Pons (tissue), 1 donor: Measurements from ENCODE around the gene VPS9D1.
A peak's percentile ranks its signal among the peaks of the same experiment; 100 is the strongest.
"Not testable (repeated sequence)": the region's sequence is repeated elsewhere in the genome, so short reads cannot be mapped to it uniquely, and the experiment has no call there.

Experiments used
- DNase-seq: peaks from one replicate; pipeline ENCODE4 v3.0.0-alpha.2; 2016; ENCODE audit warnings: low spot score

VPS9D1 gene

GRCh38 chr16:89709716-89710432, 10.8 kb downstream of the VPS9D1 start:
- no peak for DNase-seq

GRCh38 chr16:89709166-89709565, 11.5 kb downstream of the VPS9D1 start:
- DNase-seq, result no peak

- no peak for DNase-seq
Measured at GRCh38 chr16:89708481-89708931, 12.2 kb downstream of the VPS9D1 start.

GRCh38 chr16:89707695-89708094, 13.0 kb downstream of the VPS9D1 start:
- no peak for DNase-seq

GRCh38 chr16:89706518-89707260, 14.0 kb downstream of the VPS9D1 start:
- DNase-seq, result no peak

- no peak for DNase-seq
Measured at GRCh38 chr16:89705006-89705405, 15.7 kb downstream of the VPS9D1 start.

GRCh38 chr16:89704281-89704680, 16.4 kb downstream of the VPS9D1 start:
- no peak for DNase-seq

- peak; percentile 64 for DNase-seq
Measured at GRCh38 chr16:89701425-89702406, 19.0 kb downstream of the VPS9D1 start, which contains the start of gene SPATA2L. SPATA2L (minus strand) TSS chr16:89701705; CDS start chr16:89701232, 473 bp downstream.

GRCh38 chr16:89700649-89701424, 19.9 kb downstream of the VPS9D1 start:
- no peak for DNase-seq

- DNase-seq, result peak; percentile 98
Measured at GRCh38 chr16:89700100-89700648, 20.5 kb downstream of the VPS9D1 start.

- not testable (repeated sequence) for DNase-seq
Measured at GRCh38 chr16:89699629-89700099, 21.0 kb downstream of the VPS9D1 start.

- not testable (repeated sequence) for DNase-seq
Measured at GRCh38 chr16:89698717-89699116, 22.0 kb downstream of the VPS9D1 start.

GRCh38 chr16:89697616-89698331, 22.9 kb downstream of the VPS9D1 start:
- DNase-seq, result no peak

- DNase-seq, result no peak
Measured at GRCh38 chr16:89697161-89697615, 23.5 kb downstream of the VPS9D1 start.

GRCh38 chr16:89696670-89697128, 24.0 kb downstream of the VPS9D1 start:
- DNase-seq, result no peak

GRCh38 chr16:89695875-89696669, 24.6 kb downstream of the VPS9D1 start:
- DNase-seq, result no peak

GRCh38 chr16:89695086-89695874, 25.4 kb downstream of the VPS9D1 start:
- no peak for DNase-seq

GRCh38 chr16:89694784-89695085, 26.0 kb downstream of the VPS9D1 start:
- not testable (repeated sequence) for DNase-seq
